Measurements from ENCODE around the gene KAT2B. TPM values are rescaled to one million over a fixed set of nuclear protein-coding genes. Genes with fewer than 3 reads are reported as not detected.

KAT2B gene
- total RNA-seq, 2 donors from 2014 or later, result 16.4 to 31.7 TPM

- H3K4me3 ChIP-seq, result no peak overlapping the region
- intact Hi-C loops (cut with DNase I), result no loop called here
- TF ChIP-seq POLR2A (IDR thresholded peaks at IDR 0.05), result no peak
- TF ChIP-seq CTCF (IDR thresholded peaks at IDR 0.05), result no peak
- no peak for TF ChIP-seq POLR2AphosphoS5 (IDR thresholded peaks at IDR 0.05)
- no peak overlapping the region for H3K27ac ChIP-seq
- H3K4me1 ChIP-seq (replicated peaks), result no peaks in the 10 kb centered on the region
- no peaks in the 10 kb centered on the region for H3K36me3 ChIP-seq
- H3K9me3 ChIP-seq, result no peaks in the 10 kb centered on the region
- 65% methylated on average over 5 of the region's 5 CpGs for WGBS
- no peak for DNase-seq (ENCODE audit: low spot score)
- H3K27me3 ChIP-seq (replicated peaks; ENCODE audit: insufficient read depth), result no peaks in the 10 kb centered on the region
Observed at GRCh38 chr3:20104167-20104661, 64.0 kb downstream of the KAT2B start.

- no peak for TF ChIP-seq POLR2A (IDR thresholded peaks at IDR 0.05)
- TF ChIP-seq CTCF (IDR thresholded peaks at IDR 0.05), result no peak
- TF ChIP-seq POLR2AphosphoS5 (IDR thresholded peaks at IDR 0.05), result no peak
- WGBS, result 90% methylated on average over 7 of the region's 7 CpGs
- Histone ChIP-seq H3K4me1 (replicated peaks) (no peaks in the 10 kb centered on the region), H3K4me3 (no peak overlapping the region), H3K36me3 (no peaks in the 10 kb centered on the region), H3K27me3 (replicated peaks; ENCODE audit: insufficient read depth) (no peaks in the 10 kb centered on the region), H3K27ac (no peak overlapping the region), H3K9me3 (no peaks in the 10 kb centered on the region)
- no peak for DNase-seq (ENCODE audit: low spot score)
- intact Hi-C loops (cut with DNase I), result no loop called here
Observed at GRCh38 chr3:20105513-20106280, 65.5 kb downstream of the KAT2B start.

GRCh38 chr3:20107722-20108121, 67.5 kb downstream of the KAT2B start:
- Histone ChIP-seq H3K4me1 (replicated peaks) (no peaks in the 10 kb centered on the region), H3K36me3 (no peaks in the 10 kb centered on the region), H3K4me3 (no peak overlapping the region), H3K9me3 (no peaks in the 10 kb centered on the region), H3K27me3 (replicated peaks; ENCODE audit: insufficient read depth) (no peaks in the 10 kb centered on the region), H3K27ac (no peak overlapping the region)
- TF ChIP-seq CTCF (IDR thresholded peaks at IDR 0.05), result no peak
- no peak for TF ChIP-seq POLR2AphosphoS5 (IDR thresholded peaks at IDR 0.05)
- TF ChIP-seq POLR2A (IDR thresholded peaks at IDR 0.05), result no peak
- no peak for DNase-seq (ENCODE audit: low spot score)
- intact Hi-C loops (cut with DNase I), result no loop called here
- 95% methylated on average over 5 of the region's 5 CpGs for WGBS

GRCh38 chr3:20108869-20109268, 68.6 kb downstream of the KAT2B start:
- H3K4me1 ChIP-seq (replicated peaks), result no peaks in the 10 kb centered on the region
- no peaks in the 10 kb centered on the region for H3K27me3 ChIP-seq (replicated peaks; ENCODE audit: insufficient read depth)
- H3K9me3 ChIP-seq, result no peaks in the 10 kb centered on the region
- H3K27ac ChIP-seq, result no peak overlapping the region
- no peak for DNase-seq (ENCODE audit: low spot score)
- H3K36me3 ChIP-seq, result no peaks in the 10 kb centered on the region
- TF ChIP-seq POLR2AphosphoS5 (IDR thresholded peaks at IDR 0.05) (no peak), POLR2A (IDR thresholded peaks at IDR 0.05) (no peak), CTCF (IDR thresholded peaks at IDR 0.05) (no peak)
- WGBS, result 40% methylated on average over 2 of the region's 2 CpGs
- no peak overlapping the region for H3K4me3 ChIP-seq
- intact Hi-C loops (cut with DNase I), result no loop called here

GRCh38 chr3:20110826-20111225, 70.6 kb downstream of the KAT2B start:
- no peak for TF ChIP-seq POLR2AphosphoS5 (IDR thresholded peaks at IDR 0.05)
- Histone ChIP-seq H3K9me3 (no peaks in the 10 kb centered on the region), H3K4me1 (replicated peaks) (no peaks in the 10 kb centered on the region), H3K27me3 (replicated peaks; ENCODE audit: insufficient read depth) (no peaks in the 10 kb centered on the region), H3K36me3 (no peaks in the 10 kb centered on the region), H3K27ac (no peak overlapping the region), H3K4me3 (no peak overlapping the region)
- 77% methylated on average over 5 of the region's 5 CpGs for WGBS
- intact Hi-C loops (cut with DNase I), result no loop called here
- no peak for DNase-seq (ENCODE audit: low spot score)
